ENCODE results near the gene PSMC3.
"Not testable (repeated sequence)": the region's sequence is repeated elsewhere in the genome, so short reads cannot be mapped to it uniquely, and the experiment has no call there.

PSMC3 gene

DNA sequence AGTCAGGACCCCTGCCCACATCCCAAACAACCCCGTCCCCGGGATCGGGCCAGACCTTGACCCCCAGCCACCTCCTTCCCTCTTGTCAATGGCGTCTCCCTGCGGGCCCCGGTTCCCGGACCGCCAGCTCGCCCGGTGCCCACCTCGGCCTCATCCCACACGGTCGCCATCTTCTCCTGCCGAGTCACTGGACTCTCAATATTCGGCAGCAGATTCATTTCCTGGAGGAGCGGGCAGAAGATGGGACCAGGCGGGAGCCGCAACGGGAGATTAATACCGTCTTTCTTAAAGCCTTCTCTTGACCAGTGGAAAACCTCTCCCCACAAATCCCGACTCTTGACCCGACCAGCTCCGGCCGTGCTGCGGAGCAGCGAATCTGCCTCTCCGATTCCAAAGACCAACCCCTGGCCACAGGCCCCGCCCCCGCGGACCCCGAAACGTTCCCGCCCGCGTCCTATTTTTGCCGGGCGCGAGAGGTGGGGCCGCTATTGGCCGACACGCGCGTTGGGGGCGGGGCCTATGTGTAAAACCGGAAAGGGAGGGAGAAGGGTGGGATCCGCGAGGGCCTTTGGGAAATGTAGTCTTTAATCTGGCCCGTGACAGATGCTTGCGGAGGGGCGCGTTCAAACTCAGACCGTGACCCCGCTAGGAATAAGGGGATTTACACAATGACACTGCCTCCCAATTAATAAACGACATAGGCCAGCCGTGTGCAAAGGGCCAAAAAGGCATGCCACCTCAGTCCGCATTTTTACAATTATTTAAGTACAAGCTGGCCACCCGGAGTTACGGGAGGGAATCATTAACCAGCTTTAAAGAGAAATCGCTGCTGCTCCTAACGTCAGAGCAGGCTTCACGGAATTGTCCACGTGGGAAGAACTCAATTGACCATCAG is at the start of gene PSMC3:
Gene PSMC3 (minus strand): TSS at position 378 of the 895 bp plus-strand sequence. CDS start 160 bp downstream, at position 218.
- in situ Hi-C loops (cut with MboI; ENCODE audit: low sequenced_read_pairs) = no loop called here

GRCh38 chr11:47470671-47471070 is 44.4 kb upstream of the PSMC3 start:
- in situ Hi-C loops (cut with MboI; ENCODE audit: low sequenced_read_pairs) = no loop called here

- in situ Hi-C loops (cut with MboI; ENCODE audit: low sequenced_read_pairs) = no loop called here
Observed at GRCh38 chr11:47469361-47470179, 43.3 kb upstream of the PSMC3 start.

- in situ Hi-C loops (cut with MboI; ENCODE audit: low sequenced_read_pairs) = no loop called here
Observed at GRCh38 chr11:47468598-47469214, 42.5 kb upstream of the PSMC3 start.

- in situ Hi-C loops (cut with MboI; ENCODE audit: low sequenced_read_pairs) = no loop called here
Observed at GRCh38 chr11:47467357-47467756, 41.1 kb upstream of the PSMC3 start.

DNA sequence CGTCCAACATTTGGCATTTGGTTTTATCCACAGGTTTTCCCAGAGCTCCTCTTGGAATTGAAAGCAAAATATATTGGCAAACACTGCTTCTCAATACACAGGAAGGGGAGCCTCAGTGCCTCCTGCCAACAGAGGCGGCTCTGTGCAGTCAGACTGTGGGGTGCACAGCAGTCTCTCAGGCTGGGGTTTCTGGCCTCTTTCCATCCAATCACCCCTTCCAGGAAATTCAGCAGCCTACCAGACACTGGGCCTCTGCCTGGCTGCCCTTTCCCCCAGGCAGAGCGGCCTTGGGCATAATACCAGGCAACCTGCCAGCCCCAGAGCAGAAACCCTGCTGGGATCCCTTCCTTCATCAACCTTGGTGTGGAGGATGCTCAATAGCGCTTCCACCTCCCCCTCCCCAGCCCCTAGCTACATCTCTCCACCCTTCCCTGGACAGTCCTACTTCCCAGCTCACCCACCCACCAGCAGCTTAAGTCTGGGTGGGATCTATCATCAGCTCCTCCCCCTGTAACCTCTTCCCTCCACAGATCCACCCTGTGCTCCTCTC is 40.5 kb upstream of the PSMC3 start:
- in situ Hi-C loops (cut with MboI; ENCODE audit: low sequenced_read_pairs) = no loop called here

GRCh38 chr11:47466201-47466600 is 40.0 kb upstream of the PSMC3 start:
- in situ Hi-C loops (cut with MboI; ENCODE audit: low sequenced_read_pairs) = no loop called here

- in situ Hi-C loops (cut with MboI; ENCODE audit: low sequenced_read_pairs) = no loop called here
Observed at GRCh38 chr11:47464483-47464882, 38.2 kb upstream of the PSMC3 start.

- in situ Hi-C loops (cut with MboI; ENCODE audit: low sequenced_read_pairs) = no loop called here
Observed at GRCh38 chr11:47461876-47462275, 35.6 kb upstream of the PSMC3 start.

DNA sequence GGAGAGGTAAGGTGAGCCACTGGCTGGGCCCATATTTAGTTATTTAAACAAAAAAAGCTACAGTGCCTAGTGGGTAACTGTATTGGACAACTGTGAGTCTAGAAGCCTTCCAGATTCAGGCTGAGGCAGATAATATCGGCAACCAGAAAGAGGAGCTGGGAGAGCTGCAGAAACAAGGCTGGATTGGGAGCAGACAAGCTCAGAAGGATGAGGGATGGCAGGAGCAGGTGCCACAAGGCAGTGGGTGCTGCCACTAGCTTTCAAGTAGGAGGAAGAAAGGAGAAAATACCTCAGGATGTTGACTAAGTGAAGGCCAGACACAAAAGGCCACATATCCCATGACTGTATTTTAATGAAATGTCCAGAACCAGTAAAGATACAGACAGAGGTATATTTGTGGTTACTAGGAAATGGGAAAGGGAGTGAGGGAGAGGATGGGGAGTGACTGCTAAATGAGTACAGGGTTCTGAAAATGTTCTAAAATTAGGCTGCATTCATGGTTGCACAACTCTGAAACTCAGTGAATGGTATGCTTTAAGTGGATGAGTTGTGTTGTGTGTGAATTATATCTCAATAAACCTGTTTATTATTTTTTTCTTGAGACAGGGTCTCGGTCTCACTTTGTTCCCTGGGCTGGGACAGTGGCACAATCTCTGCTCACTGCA is 34.5 kb upstream of the PSMC3 start:
- in situ Hi-C loops (cut with MboI; ENCODE audit: low sequenced_read_pairs) = no loop called here

- in situ Hi-C loops (cut with MboI; ENCODE audit: low sequenced_read_pairs) = not testable (repeated sequence)
Observed at GRCh38 chr11:47454258-47454671, 28.0 kb upstream of the PSMC3 start.

DNA sequence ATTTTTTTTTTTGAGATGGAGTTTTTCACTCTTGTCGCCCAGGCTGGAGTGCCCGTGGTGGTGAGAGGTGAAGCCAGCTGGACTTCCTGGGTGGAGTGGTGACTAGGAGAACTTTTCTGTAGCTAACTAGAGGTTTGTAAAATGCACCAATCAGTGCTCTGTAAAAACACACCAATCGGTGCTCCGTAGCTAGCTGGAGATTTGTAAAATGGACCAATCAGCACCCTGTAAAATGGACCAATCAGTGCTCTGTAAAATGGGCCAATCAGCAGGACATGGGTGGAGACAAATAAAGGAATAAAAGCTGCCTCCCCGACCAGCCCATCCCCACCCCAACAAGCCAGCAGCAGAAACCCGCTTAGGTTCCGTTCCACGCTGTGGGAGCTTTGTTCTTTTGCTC is 27.1 kb upstream of the PSMC3 start:
- in situ Hi-C loops (cut with MboI; ENCODE audit: low sequenced_read_pairs) = no loop called here

DNA sequence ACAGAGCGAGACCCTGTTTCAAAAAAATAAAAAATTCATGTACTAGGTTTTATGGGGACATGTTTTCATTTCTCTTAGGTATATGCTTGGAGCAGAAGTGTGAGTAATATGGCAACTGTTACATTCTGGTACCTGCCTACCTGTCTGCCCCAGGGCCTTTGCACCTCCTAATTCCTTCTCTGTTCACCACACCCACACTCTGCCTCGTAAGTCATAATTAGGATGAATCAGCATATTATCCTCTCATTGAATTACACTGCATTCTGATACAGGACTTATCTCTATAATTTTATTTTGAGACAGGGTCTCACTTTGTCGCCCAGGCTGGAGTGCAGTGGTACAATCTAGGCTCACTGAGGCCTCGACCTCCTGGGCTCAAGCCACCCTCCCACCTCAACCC is 25.8 kb upstream of the PSMC3 start:
- in situ Hi-C loops (cut with MboI; ENCODE audit: low sequenced_read_pairs) = no loop called here

DNA sequence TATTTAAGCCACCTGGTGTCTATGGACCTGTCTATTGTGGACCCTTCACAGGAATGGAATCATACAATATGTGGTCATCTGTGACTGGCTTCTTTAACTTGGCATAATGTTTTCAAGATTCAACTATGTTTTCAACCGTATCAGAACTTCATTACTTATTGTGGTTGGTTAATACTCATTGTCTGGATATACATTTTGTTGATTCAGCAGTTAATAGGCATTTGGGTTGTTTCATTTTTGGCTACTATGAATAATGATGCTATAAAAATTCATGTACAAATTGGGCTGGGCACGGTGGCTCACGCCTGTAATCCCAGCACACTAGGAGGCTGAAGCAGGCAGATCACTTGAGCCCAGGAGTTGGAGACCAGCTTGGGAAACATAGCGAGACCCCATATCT is 25.2 kb upstream of the PSMC3 start:
- in situ Hi-C loops (cut with MboI; ENCODE audit: low sequenced_read_pairs) = no loop called here

GRCh38 chr11:47449541-47449940 is 23.3 kb upstream of the PSMC3 start:
- in situ Hi-C loops (cut with MboI; ENCODE audit: low sequenced_read_pairs) = no loop called here

GRCh38 chr11:47448566-47449427 is 22.6 kb upstream of the PSMC3 start, which contains the start of gene RAPSN:
Gene RAPSN (minus strand): TSS chr11:47449136. CDS start chr11:47448964, 172 bp downstream.
- in situ Hi-C loops (cut with MboI; ENCODE audit: low sequenced_read_pairs) = no loop called here

DNA sequence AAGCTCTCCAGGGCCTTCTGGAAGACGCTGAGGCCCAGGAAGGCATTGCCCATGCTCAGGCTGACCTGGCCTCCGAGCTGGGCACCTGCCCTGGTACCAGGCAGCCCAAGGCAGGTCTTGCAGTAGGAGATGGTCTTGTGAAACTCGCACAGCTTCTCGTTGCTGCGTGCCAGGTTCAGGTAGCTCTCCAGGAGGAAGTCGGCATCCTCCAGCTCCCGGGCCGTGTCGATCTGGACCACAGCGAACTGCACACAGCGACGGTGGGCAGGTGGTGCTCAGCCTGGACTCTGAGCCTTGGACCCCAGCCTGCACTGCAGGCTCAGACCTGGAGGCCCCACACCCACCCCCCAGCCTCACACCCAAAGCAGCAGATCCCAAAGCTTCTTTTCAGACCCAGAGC is 21.7 kb upstream of the PSMC3 start:
- in situ Hi-C loops (cut with MboI; ENCODE audit: low sequenced_read_pairs) = no loop called here

DNA sequence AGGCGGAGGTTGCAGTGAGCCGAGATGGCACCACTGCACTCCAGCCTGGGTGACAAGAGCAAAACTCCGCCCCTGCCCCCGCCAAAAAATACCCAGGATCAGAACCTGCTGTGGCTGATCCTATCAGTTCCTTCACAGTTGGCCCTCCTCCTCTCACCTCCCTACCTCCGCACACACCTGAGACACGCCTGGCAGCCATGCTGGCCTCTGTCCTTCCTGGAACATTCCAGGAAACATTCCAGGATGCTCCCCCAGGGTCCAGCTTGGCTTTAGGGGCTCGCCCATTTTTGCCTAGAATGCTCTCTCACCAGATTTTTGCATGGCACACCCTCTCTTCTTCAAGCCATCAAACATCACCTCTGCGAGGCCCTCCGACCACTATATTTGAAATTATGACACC is 20.6 kb upstream of the PSMC3 start:
- in situ Hi-C loops (cut with MboI; ENCODE audit: low sequenced_read_pairs) = no loop called here

GRCh38 chr11:47445840-47446239 is 19.6 kb upstream of the PSMC3 start:
- in situ Hi-C loops (cut with MboI; ENCODE audit: low sequenced_read_pairs) = no loop called here

DNA sequence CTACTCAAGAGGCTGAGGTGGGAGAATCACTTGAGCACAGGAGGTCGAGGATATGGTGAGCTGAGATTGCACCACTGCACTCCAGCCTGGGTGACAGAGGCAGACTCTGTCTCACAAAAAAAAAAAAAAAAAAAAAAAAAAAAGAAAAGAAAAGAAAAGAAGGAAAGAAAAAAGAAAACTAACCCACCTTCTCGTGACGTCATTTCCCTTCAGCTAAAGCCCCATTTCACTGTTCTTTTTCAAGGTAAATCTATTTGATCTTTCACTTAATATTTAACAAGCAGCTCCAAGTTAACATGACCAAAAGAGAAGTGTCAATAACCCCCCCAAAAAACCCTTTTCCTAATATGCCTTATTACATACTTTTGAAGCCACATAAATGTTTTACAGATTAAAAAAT is 17.6 kb upstream of the PSMC3 start:
- in situ Hi-C loops (cut with MboI; ENCODE audit: low sequenced_read_pairs) = no loop called here

All from hTERT RPE-1 (cell line).